GM18951 (cell line): ENCODE data around the gene NOL6.

Source experiments
- POLR2A ChIP-seq: IDR thresholded peaks from 4 replicates; pipeline ENCODE4 v1.6.1; 2011; ENCODE audit warnings: mild to moderate bottlenecking; ENCODE audit not compliant: insufficient read length, insufficient read depth; ENCODE audit errors: extremely low read depth
- in situ Hi-C: fragments of 300-500 bp; cut with MboI; formaldehyde crosslinking; loops from one replicate; pipeline ENCODE4 v1.12.0; 2022; ENCODE audit warnings: low sequenced_read_pairs, mixed read lengths, inconsistent platforms; ENCODE audit not compliant: unreplicated experiment

Gene NOL6

GRCh38 chr9:33419708-33420303 lies 53.9 kb downstream of the NOL6 start:
- no peak for TF ChIP-seq POLR2A
- in situ Hi-C loops, result no loop called here

- TF ChIP-seq POLR2A, result no peak
- in situ Hi-C loops, result no loop called here
Measured at GRCh38 chr9:33418090-33418489, 55.6 kb downstream of the NOL6 start.

- no peak for TF ChIP-seq POLR2A
- in situ Hi-C loops, result no loop called here
Measured at GRCh38 chr9:33416996-33417395, 56.7 kb downstream of the NOL6 start.

- no peak for TF ChIP-seq POLR2A
- in situ Hi-C loops, result no loop called here
Measured at GRCh38 chr9:33415501-33416038, 58.2 kb downstream of the NOL6 start.

GRCh38 chr9:33414889-33415500 lies 58.7 kb downstream of the NOL6 start:
- in situ Hi-C loops, result no loop called here
- TF ChIP-seq POLR2A, result no peak

- no peak for TF ChIP-seq POLR2A
- in situ Hi-C loops, result no loop called here
Measured at GRCh38 chr9:33414268-33414667, 59.5 kb downstream of the NOL6 start.
